ENCODE results near the gene TASP1. TPM values are rescaled to one million over a fixed set of nuclear protein-coding genes. Genes with fewer than 3 reads are reported as not detected.
A peak's percentile ranks its signal among the peaks of the same experiment; 100 is the strongest.

Gene TASP1
- total and polyA plus RNA-seq, 8 donors, result 5.8 to 13.0 (median 7.8) TPM

- H3K4me3 ChIP-seq, result no peak overlapping the region
- no peaks in the 10 kb centered on the region for H3K27me3 ChIP-seq
- H3K36me3 ChIP-seq, result peaks cover 0 to 4% (median 0%) of the 10 kb centered on the region in 3 donors
- intact Hi-C loops (cut with DNase I), result no loop called here
- no peak for ATAC-seq
- TF ChIP-seq, protein P1, sequence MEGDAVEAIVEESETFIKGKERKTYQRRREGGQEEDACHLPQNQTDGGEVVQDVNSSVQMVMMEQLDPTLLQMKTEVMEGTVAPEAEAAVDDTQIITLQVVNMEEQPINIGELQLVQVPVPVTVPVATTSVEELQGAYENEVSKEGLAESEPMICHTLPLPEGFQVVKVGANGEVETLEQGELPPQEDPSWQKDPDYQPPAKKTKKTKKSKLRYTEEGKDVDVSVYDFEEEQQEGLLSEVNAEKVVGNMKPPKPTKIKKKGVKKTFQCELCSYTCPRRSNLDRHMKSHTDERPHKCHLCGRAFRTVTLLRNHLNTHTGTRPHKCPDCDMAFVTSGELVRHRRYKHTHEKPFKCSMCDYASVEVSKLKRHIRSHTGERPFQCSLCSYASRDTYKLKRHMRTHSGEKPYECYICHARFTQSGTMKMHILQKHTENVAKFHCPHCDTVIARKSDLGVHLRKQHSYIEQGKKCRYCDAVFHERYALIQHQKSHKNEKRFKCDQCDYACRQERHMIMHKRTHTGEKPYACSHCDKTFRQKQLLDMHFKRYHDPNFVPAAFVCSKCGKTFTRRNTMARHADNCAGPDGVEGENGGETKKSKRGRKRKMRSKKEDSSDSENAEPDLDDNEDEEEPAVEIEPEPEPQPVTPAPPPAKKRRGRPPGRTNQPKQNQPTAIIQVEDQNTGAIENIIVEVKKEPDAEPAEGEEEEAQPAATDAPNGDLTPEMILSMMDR (IDR thresholded peaks at IDR 0.05), result no peak
- no peak for FAIRE-seq
- 93% methylated on average over 2 of the region's 2 CpGs for WGBS, 2 donors
- H3K27ac ChIP-seq, result no peak overlapping the region
- H3K9me3 ChIP-seq, result no peaks in the 10 kb centered on the region
- no peaks in the 10 kb centered on the region for H3K4me1 ChIP-seq
- DNase-seq, result no peak
Measured at GRCh38 chr20:13574071-13574470, 64.7 kb downstream of the TASP1 start.

GRCh38 chr20:13571662-13572061 lies 67.1 kb downstream of the TASP1 start:
- FAIRE-seq (no peak), DNase-seq (no peak), ATAC-seq (no peak)
- H3K4me1 ChIP-seq, result no peaks in the 10 kb centered on the region
- WGBS, 2 donors, result 97 to 98% methylated on average over 2 of the region's 2 CpGs
- no peak overlapping the region for H3K4me3 ChIP-seq
- no peaks in the 10 kb centered on the region for H3K36me3 ChIP-seq
- intact Hi-C loops (cut with DNase I), result no loop called here
- no peak overlapping the region for H3K27ac ChIP-seq
- H3K9me3 ChIP-seq, result no peaks in the 10 kb centered on the region
- TF ChIP-seq, protein P1 (IDR thresholded peaks at IDR 0.05), result no peak
- H3K27me3 ChIP-seq, result no peaks in the 10 kb centered on the region

DNA sequence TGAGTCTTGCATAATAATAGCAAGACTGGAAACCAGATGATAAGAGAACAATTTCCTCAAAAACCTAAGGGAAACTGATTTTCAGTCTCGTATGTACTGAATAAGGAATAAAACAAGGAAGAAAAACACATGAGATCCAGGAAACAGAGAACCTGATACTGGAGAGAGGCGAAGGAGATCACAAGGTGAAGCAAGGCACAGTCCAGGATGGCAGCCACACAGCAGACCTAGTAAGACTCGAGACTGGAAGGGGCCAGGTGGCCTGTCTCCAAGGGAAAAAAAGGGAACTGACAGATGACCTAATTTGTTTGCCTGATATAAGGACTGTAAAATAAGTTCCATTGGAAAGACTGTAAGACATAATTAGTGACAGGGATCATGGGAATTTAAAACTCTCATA lies 71.1 kb downstream of the TASP1 start:
- H3K4me3 ChIP-seq, result no peak overlapping the region
- ATAC-seq, result peak in 2 of 4 donors; percentile 22 to 50
- no peak for DNase-seq
- intact Hi-C loops (cut with DNase I), result no loop called here
- TF ChIP-seq, protein P1 (IDR thresholded peaks at IDR 0.05), result no peak
- H3K4me1 ChIP-seq, result no peaks in the 10 kb centered on the region
- no peak overlapping the region for H3K27ac ChIP-seq
- H3K9me3 ChIP-seq, result no peaks in the 10 kb centered on the region
- WGBS, 2 donors, result 72 to 77% methylated on average over 3 of the region's 3 CpGs
- no peaks in the 10 kb centered on the region for H3K27me3 ChIP-seq
- no peak for FAIRE-seq
- H3K36me3 ChIP-seq, result no peaks in the 10 kb centered on the region

DNA sequence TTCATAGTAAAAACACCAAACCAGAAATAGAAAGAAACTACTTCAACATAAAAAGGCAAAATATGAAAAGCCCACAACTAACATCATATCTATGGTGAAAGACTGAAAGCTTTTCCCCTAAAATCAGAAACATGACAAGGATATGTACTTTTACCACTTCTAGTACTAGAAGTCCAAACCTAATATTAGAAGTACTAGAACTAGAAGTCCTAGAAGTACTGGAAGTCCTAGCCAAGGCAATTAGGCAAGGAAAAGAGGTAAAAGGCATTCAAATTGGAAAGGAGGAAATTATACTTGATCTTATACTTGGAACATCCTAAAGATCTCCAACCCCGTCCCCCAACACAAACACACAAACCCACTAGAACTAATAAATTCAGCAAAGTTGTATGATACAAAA lies 74.9 kb downstream of the TASP1 start:
- Histone ChIP-seq H3K36me3 (no peaks in the 10 kb centered on the region), H3K27me3 (no peaks in the 10 kb centered on the region), H3K4me1 (no peaks in the 10 kb centered on the region), H3K9me3 (no peaks in the 10 kb centered on the region), H3K4me3 (no peak overlapping the region), H3K27ac (no peak overlapping the region)
- intact Hi-C loops (cut with DNase I), result no loop called here
- no peak for FAIRE-seq
- TF ChIP-seq, protein P1 (IDR thresholded peaks at IDR 0.05), result no peak
- no peak for DNase-seq
- 93% methylated on average over 1 of the region's 1 CpG for WGBS, 2 donors
- ATAC-seq, result no peak

DNA sequence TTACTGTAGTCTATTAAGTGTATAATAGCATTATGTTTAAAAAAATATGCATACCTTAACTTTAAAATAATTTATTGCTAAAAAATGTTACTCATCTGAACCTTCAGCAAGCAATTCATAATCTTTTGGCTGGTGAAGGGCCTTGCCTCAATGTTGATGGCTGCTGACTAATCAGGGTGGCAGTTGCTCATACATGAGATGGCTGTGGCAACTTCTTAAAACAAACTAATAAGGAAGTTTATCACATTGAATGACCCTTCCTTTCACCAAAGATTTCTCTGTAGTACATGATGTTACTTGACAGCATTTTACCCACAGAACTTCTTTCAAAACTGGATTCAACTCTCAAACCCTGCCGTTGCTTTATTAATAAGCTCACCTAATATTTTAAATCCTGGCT lies 84.0 kb downstream of the TASP1 start:
- Histone ChIP-seq H3K27ac (no peak overlapping the region), H3K36me3 (peaks cover 0 to 4% (median 0%) of the 10 kb centered on the region in 3 donors), H3K4me3 (no peak overlapping the region), H3K9me3 (no peaks in the 10 kb centered on the region), H3K4me1 (no peaks in the 10 kb centered on the region), H3K27me3 (no peaks in the 10 kb centered on the region)
- TF ChIP-seq, protein P1 (IDR thresholded peaks at IDR 0.05), result no peak
- ATAC-seq, result no peak
- WGBS, 2 donors, result 92 to 100% methylated on average over 1 of the region's 1 CpG
- FAIRE-seq, result no peak
- intact Hi-C loops (cut with DNase I), result no loop called here
- DNase-seq, result no peak

All from pancreas (tissue), 10 donors.